IMR-90 (cell line): ENCODE data around the gene FITM1. TPM values are rescaled to one million over a fixed set of nuclear protein-coding genes. Genes with fewer than 3 reads are reported as not detected.

Experiments used
- ATAC-seq: fragments of 200-7000 bp; cut with Tn5 transposase; 2 replicates; pipeline ENCODE4 v1.9.1; 2020; ENCODE audit warnings: low read depth, mild to moderate bottlenecking, moderate library complexity
- BruUV-seq: library from RNA; stranded (reverse); fragments of 400-500 nt; replicated peaks from 2 replicates; lab custom pipeline; 2021; lab: Mats Ljungman, UMichigan
- CTCF ChIA-PET: fragments of 300-600 bp; formaldehyde crosslinking; extraction: SDS; loops from one replicate; lab custom pipeline; 2021; ENCODE audit warnings: antibody characterized with exemption; lab: Yijun Ruan, JAX
- POLR2A ChIA-PET: fragments of 300-600 bp; sonication (Branson Sonifier 250); formaldehyde crosslinking; loops from one replicate; lab custom pipeline; 2022; ENCODE audit warnings: antibody characterized with exemption; ENCODE audit not compliant: unreplicated experiment; lab: Charles Lee
- DNase-seq: peaks from one replicate; pipeline ENCODE4 v3.0.0; 2013
- H2AFZ ChIP-seq: replicated peaks from 2 replicates; pipeline ENCODE3; 2013; ENCODE audit warnings: low read length, mild to moderate bottlenecking; ENCODE audit not compliant: poor library complexity
- H2AK5ac ChIP-seq: 2 replicates; pipeline ENCODE4 v1.6.1; 2013; ENCODE audit warnings: low read depth, low read length, inconsistent platforms
- H2AK9ac ChIP-seq: replicated peaks from 2 replicates; pipeline ENCODE3; 2013; ENCODE audit warnings: mild to moderate bottlenecking, low read depth, low read length, moderate library complexity; ENCODE audit not compliant: poor library complexity
- H2BK120ac ChIP-seq: 2 replicates; pipeline ENCODE4 v1.6.1; 2013; ENCODE audit warnings: low read depth, low read length, inconsistent platforms
- H2BK15ac ChIP-seq: 3 replicates; pipeline ENCODE4 v1.6.1; 2013; ENCODE audit warnings: low read depth, low read length, inconsistent platforms
- H2BK20ac ChIP-seq: 2 replicates; pipeline ENCODE4 v1.6.1; 2013; ENCODE audit warnings: low read depth, mild to moderate bottlenecking, inconsistent platforms, low read length, moderate library complexity
- H2BK5ac ChIP-seq: 2 replicates; pipeline ENCODE4 v1.6.1; 2013; ENCODE audit warnings: mild to moderate bottlenecking, low read depth, low read length, inconsistent platforms; ENCODE audit not compliant: poor library complexity, severe bottlenecking
- H3K14ac ChIP-seq: replicated peaks from 2 replicates; pipeline ENCODE4 v1.6.1; 2013; ENCODE audit warnings: low read depth, low read length, inconsistent platforms
- H3K18ac ChIP-seq: 2 replicates; pipeline ENCODE4 v1.6.1; 2013; ENCODE audit warnings: low read depth, low read length, control low read depth
- H3K23ac ChIP-seq: 2 replicates; pipeline ENCODE4 v1.6.1; 2013; ENCODE audit warnings: low read depth, low read length, inconsistent platforms
- H3K27ac ChIP-seq: 2 replicates; pipeline ENCODE4 v1.5.1; 2013; ENCODE audit warnings: mild to moderate bottlenecking, control low read depth, low read length; ENCODE audit not compliant: insufficient read depth
- H3K27me3 ChIP-seq: 2 replicates; pipeline ENCODE4 v1.6.1; 2013; ENCODE audit warnings: low read length; ENCODE audit not compliant: control insufficient read depth, insufficient read depth
- H3K36me3 ChIP-seq: 2 replicates; pipeline ENCODE4 v1.6.1; 2013; ENCODE audit warnings: low read length, mixed read lengths; ENCODE audit not compliant: control insufficient read depth, insufficient read depth
- H3K4ac ChIP-seq: 2 replicates; pipeline ENCODE4 v1.6.1; 2013; ENCODE audit warnings: low read depth, low read length, inconsistent platforms
- H3K4me1 ChIP-seq: 2 replicates; pipeline ENCODE4 v1.6.1; 2013; ENCODE audit warnings: low read length, mixed read lengths; ENCODE audit not compliant: control insufficient read depth, insufficient read depth
- H3K4me2 ChIP-seq: 2 replicates; pipeline ENCODE4 v1.6.1; 2013; ENCODE audit warnings: low read depth, mild to moderate bottlenecking, control low read depth, low read length, moderate library complexity
- H3K4me3 ChIP-seq: 2 replicates; pipeline ENCODE4 v1.5.1; 2013; ENCODE audit warnings: low read depth, mild to moderate bottlenecking, control low read depth, low read length, moderate library complexity; ENCODE audit not compliant: insufficient read depth
- H3K56ac ChIP-seq: 2 replicates; pipeline ENCODE4 v1.6.1; 2013; ENCODE audit warnings: low read length, inconsistent platforms; ENCODE audit not compliant: insufficient read depth; ENCODE audit errors: extremely low read depth
- H3K79me1 ChIP-seq, 2 experiments: 2 replicates each; pipeline ENCODE4 v1.6.1; 2013; ENCODE audit warnings: low read length in 2 of 2, inconsistent platforms in 1 of 2, low read depth in 1 of 2
- H3K9ac ChIP-seq: 2 replicates; pipeline ENCODE4 v1.6.1; 2013; ENCODE audit warnings: low read depth, low read length, control low read depth
- H3K9me1 ChIP-seq: 2 replicates; pipeline ENCODE4 v1.6.1; 2013; ENCODE audit warnings: low read length, inconsistent platforms; ENCODE audit not compliant: insufficient read depth
- H3K9me3 ChIP-seq: 2 replicates; pipeline ENCODE4 v1.6.1; 2013; ENCODE audit warnings: low read length; ENCODE audit not compliant: control insufficient read depth, insufficient read depth
- H4K20me1 ChIP-seq: 2 replicates; pipeline ENCODE4 v1.6.1; 2013; ENCODE audit warnings: low read length, inconsistent platforms; ENCODE audit not compliant: insufficient read depth
- H4K5ac ChIP-seq: 2 replicates; pipeline ENCODE4 v1.6.1; 2013; ENCODE audit warnings: mild to moderate bottlenecking, low read depth, low read length, control low read depth
- H4K8ac ChIP-seq, 2 experiments: 2 replicates each; pipeline ENCODE4 v1.6.1; 2013; ENCODE audit warnings: low read depth in 2 of 2, low read length in 2 of 2, control low read depth in 1 of 2, inconsistent platforms in 1 of 2
- H4K91ac ChIP-seq: 2 replicates; pipeline ENCODE4 v1.6.1; 2013; ENCODE audit warnings: low read depth, low read length, inconsistent platforms; ENCODE audit not compliant: insufficient read depth
- BHLHE40 ChIP-seq: fragments of 150-350 bp; IDR thresholded peaks from 2 replicates; pipeline ENCODE4 v1.6.1; 2016; ENCODE audit warnings: mild to moderate bottlenecking, low read depth, low read length
- CEBPB ChIP-seq: IDR thresholded peaks from 2 replicates; pipeline ENCODE4 v1.6.1; 2012; ENCODE audit warnings: low read depth, low read length, improper control_type of control experiment
- CHD1 ChIP-seq: IDR thresholded peaks from 2 replicates; pipeline ENCODE4 v1.6.1; 2012; ENCODE audit warnings: low read depth, low read length, improper control_type of control experiment
- FOS ChIP-seq: fragments of 150-350 bp; IDR thresholded peaks from 2 replicates; pipeline ENCODE4 v1.6.1; 2016; ENCODE audit warnings: low read depth, low read length
- MAFK ChIP-seq: IDR thresholded peaks from 2 replicates; pipeline ENCODE4 v1.6.1; 2012; ENCODE audit warnings: low read depth, low read length, improper control_type of control experiment
- MAZ ChIP-seq: IDR thresholded peaks from 2 replicates; pipeline ENCODE4 v1.6.1; 2012; ENCODE audit warnings: low read depth, mild to moderate bottlenecking, low read length, improper control_type of control experiment, moderate library complexity, borderline replicate concordance
- MXI1 ChIP-seq: IDR thresholded peaks from 2 replicates; pipeline ENCODE4 v1.6.1; 2012; ENCODE audit warnings: low read depth, mild to moderate bottlenecking, low read length, moderate library complexity, borderline replicate concordance
- NFE2L2 ChIP-seq: fragments of 150-350 bp; IDR thresholded peaks from 2 replicates; pipeline ENCODE4 v1.6.1; 2016; ENCODE audit warnings: low read depth, mild to moderate bottlenecking, low read length
- RAD21 ChIP-seq: IDR thresholded peaks from 2 replicates; pipeline ENCODE4 v1.6.1; 2012; ENCODE audit warnings: low read length, improper control_type of control experiment
- RCOR1 ChIP-seq: IDR thresholded peaks from 2 replicates; pipeline ENCODE4 v1.6.1; 2012; ENCODE audit warnings: mild to moderate bottlenecking, low read length, improper control_type of control experiment; ENCODE audit not compliant: insufficient replicate concordance
- RFX5 ChIP-seq: IDR thresholded peaks from 2 replicates; pipeline ENCODE4 v1.8.0; 2012; ENCODE audit warnings: low read depth, mild to moderate bottlenecking, low read length, moderate library complexity
- SMC3 ChIP-seq: fragments of 150-350 bp; IDR thresholded peaks from 2 replicates; pipeline ENCODE4 v1.6.1; 2016; ENCODE audit warnings: low read depth, mild to moderate bottlenecking, antibody characterized with exemption, low read length, moderate library complexity
- WGBS, 2 experiments: methylation state at CpG; one replicate each; pipeline versions ENCODE4 v1.1.5 to v1.1.7; 2013; ENCODE audit warnings: missing lambda C conversion rate in 2 of 2; ENCODE audit not compliant: insufficient read length in 1 of 2; ENCODE audit errors: extremely low coverage in 2 of 2; 5-methylcytosine and 5-hydroxymethylcytosine counted together
- dilution Hi-C: fragments of 300-500 bp; cut with HindIII; formaldehyde crosslinking; loops from one replicate; pipeline ENCODE4 v1.14.3; 2018; ENCODE audit warnings: low sequenced_read_pairs; ENCODE audit not compliant: unreplicated experiment
- in situ Hi-C: fragments of 300-500 bp; cut with MboI; formaldehyde crosslinking; loops from 3 replicates; pipeline ENCODE4 v1.14.3; 2019; ENCODE audit warnings: low sequenced_read_pairs, inconsistent platforms, mixed read lengths
- intact Hi-C: fragments of 100-400 bp; cut with micrococcal nuclease; formaldehyde crosslinking; loops from 2 replicates; pipeline ENCODE4 v1.10.0; 2022
- polyA plus RNA-seq, 3 experiments: library from polyadenylated mRNA; depleted of rRNA; stranded (reverse); fragments of >200 nt; gene quantifications; 2 replicates each; pipeline ENCODE4 v1.2.3, GENCODE V29; 2012; ENCODE audit warnings: low replicate concordance in 1 of 3
- total RNA-seq: library from RNA; depleted of rRNA; stranded (reverse); fragments of >200 nt; gene quantifications from 2 replicates; pipeline ENCODE4 v1.2.3, GENCODE V29; 2012
- TF ChIP-seq, protein P1 (sequence below): fragments of 150-350 bp; IDR thresholded peaks from 2 replicates; pipeline ENCODE4 v1.6.1; 2016; ENCODE audit warnings: low read depth, mild to moderate bottlenecking, low read length, moderate library complexity, borderline replicate concordance
- TF ChIP-seq, protein P2 (sequence below): conservative IDR thresholded peaks from 2 replicates; pipeline ENCODE4 v1.5.1; 2012; ENCODE audit warnings: mild to moderate bottlenecking, low read depth, low read length, improper control_type of control experiment

The FITM1 gene
- total and polyA plus RNA-seq, 2 of the 4 experiments (the other 2 are of a cell fraction) = not detected

DNA sequence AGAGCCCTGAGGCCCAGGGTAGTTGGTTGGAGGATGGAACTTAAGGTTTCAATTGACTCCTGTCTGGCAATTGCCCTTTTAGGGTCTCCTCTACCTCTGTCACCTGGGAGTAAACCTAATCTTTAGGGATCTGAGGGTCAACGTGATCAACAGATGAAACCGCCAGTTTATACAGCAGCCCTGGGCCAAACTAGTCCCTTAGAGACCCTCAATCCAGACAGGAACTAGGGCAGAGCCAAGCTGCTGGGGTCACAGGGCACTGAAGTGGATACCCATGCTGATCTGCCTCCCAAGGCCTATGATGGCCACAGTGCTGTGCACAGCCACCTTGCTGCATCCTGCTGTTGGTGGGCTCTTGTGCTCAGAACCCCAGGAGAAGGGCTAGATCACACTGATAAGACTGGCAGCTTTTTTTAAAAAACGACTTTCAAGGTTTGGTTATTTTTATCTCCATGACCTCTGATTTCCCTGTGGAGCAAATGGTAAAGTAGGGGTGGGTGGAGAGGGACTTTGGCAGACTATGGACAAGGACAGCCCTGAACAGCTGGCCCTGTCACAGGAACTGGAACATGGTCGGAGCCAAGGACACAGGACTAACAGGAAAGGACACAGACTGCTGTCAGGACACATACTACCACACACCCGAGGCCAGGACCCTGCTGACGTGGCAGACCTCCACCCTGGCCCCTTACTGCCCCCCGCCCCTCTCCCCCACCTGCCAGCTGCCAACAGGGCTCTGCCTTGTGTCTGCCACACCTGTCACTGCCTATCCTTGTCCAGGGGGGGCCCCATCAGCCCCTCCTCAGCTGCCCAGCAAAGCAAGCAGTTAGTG is 474 bp downstream of the FITM1 start:
- no peak overlapping the region for H3K27ac ChIP-seq
- dilution Hi-C loops = no loop called here

More for the DNA sequence above, 474 bp downstream of the FITM1 start:
- no peak overlapping the region for H3K4me2 ChIP-seq
- no peak overlapping the region for H3K4ac ChIP-seq
- no peak overlapping the region for H2AFZ ChIP-seq
- H3K14ac ChIP-seq = no peak overlapping the region
- H4K91ac ChIP-seq = no peak overlapping the region
- BruUV-seq = no TSS peak
- TF ChIP-seq NFE2L2 (no peak), MAZ (no peak), MXI1 (no peak), MAFK (no peak), SMC3 (no peak), BHLHE40 (no peak), FOS (no peak), RFX5 (no peak), CHD1 (no peak), RAD21 (no peak), CEBPB (no peak), RCOR1 (no peak)
- TF ChIP-seq, protein P1, sequence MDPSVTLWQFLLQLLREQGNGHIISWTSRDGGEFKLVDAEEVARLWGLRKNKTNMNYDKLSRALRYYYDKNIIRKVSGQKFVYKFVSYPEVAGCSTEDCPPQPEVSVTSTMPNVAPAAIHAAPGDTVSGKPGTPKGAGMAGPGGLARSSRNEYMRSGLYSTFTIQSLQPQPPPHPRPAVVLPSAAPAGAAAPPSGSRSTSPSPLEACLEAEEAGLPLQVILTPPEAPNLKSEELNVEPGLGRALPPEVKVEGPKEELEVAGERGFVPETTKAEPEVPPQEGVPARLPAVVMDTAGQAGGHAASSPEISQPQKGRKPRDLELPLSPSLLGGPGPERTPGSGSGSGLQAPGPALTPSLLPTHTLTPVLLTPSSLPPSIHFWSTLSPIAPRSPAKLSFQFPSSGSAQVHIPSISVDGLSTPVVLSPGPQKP = no peak
- TF ChIP-seq, protein P2, sequence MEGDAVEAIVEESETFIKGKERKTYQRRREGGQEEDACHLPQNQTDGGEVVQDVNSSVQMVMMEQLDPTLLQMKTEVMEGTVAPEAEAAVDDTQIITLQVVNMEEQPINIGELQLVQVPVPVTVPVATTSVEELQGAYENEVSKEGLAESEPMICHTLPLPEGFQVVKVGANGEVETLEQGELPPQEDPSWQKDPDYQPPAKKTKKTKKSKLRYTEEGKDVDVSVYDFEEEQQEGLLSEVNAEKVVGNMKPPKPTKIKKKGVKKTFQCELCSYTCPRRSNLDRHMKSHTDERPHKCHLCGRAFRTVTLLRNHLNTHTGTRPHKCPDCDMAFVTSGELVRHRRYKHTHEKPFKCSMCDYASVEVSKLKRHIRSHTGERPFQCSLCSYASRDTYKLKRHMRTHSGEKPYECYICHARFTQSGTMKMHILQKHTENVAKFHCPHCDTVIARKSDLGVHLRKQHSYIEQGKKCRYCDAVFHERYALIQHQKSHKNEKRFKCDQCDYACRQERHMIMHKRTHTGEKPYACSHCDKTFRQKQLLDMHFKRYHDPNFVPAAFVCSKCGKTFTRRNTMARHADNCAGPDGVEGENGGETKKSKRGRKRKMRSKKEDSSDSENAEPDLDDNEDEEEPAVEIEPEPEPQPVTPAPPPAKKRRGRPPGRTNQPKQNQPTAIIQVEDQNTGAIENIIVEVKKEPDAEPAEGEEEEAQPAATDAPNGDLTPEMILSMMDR = no peak
- H3K9me1 ChIP-seq = no peaks in the 10 kb centered on the region
- ATAC-seq (no peak), DNase-seq (no peak)
- H4K8ac ChIP-seq = no peak overlapping the region
- intact Hi-C loops (no loop called here), in situ Hi-C loops (loop anchor here (10.0 to 25.0 kb wide), 3 partner anchors 304 to 1044 kb away; partner anchors contain the start of genes ACIN1, BCL2L2, C14orf119 and PABPN1)
- H3K9me3 ChIP-seq = no peaks in the 10 kb centered on the region
- H2AK9ac ChIP-seq = no peak overlapping the region
- H2AK5ac ChIP-seq = no peak overlapping the region
- 63% methylated on average over 1 of the region's 7 CpGs; no CpG with 5 or more reads in 1 of the 2 experiments for WGBS, 2 experiments
- H3K27me3 ChIP-seq = no peaks in the 10 kb centered on the region
- no peak overlapping the region for H4K5ac ChIP-seq
- ChIA-PET POLR2A (no interaction called here), CTCF (no interaction called here)
- H2BK15ac ChIP-seq = no peak overlapping the region
- H3K23ac ChIP-seq = no peak overlapping the region
- no peaks in the 10 kb centered on the region for H4K20me1 ChIP-seq
- no peak overlapping the region for H3K18ac ChIP-seq
- H2BK5ac ChIP-seq = no peak overlapping the region
- H3K4me3 ChIP-seq = no peak overlapping the region
- no peak overlapping the region for H3K9ac ChIP-seq
- H3K36me3 ChIP-seq = no peaks in the 10 kb centered on the region
- H2BK20ac ChIP-seq = no peak overlapping the region
- H3K79me1 ChIP-seq = no peaks in the 10 kb centered on the region
- H3K4me1 ChIP-seq = peaks cover 2% of the 10 kb centered on the region; the same call in 1 of the 2 replicates
- H3K56ac ChIP-seq = no peak overlapping the region
- no peak overlapping the region for H2BK120ac ChIP-seq
